HG03280 (cell line): ENCODE results near the gene KPNA3.
"Not testable (repeated sequence)": the region's sequence is repeated elsewhere in the genome, so short reads cannot be mapped to it uniquely, and the experiment has no call there.

ENCODE experiments used
- ATAC-seq: cut with Tn5 transposase; IDR thresholded peaks from one replicate; pipeline ENCODE4 v1.9.1; 2021; ENCODE audit warnings: mild to moderate bottlenecking, moderate library complexity; ENCODE audit not compliant: unreplicated experiment

The KPNA3 gene

GRCh38 chr13:49810567-49811526 lies 18.4 kb upstream of the KPNA3 start:
- ATAC-seq: no peak

- ATAC-seq: no peak
Measured at GRCh38 chr13:49807681-49808080, 15.2 kb upstream of the KPNA3 start.

GRCh38 chr13:49806126-49806536 lies 13.6 kb upstream of the KPNA3 start:
- no peak for ATAC-seq

- not testable (repeated sequence) for ATAC-seq
Measured at GRCh38 chr13:49803047-49803446, 10.6 kb upstream of the KPNA3 start.

GRCh38 chr13:49802426-49802825 lies 9.9 kb upstream of the KPNA3 start:
- no peak for ATAC-seq

- ATAC-seq: peak; percentile 22
Measured at GRCh38 chr13:49791711-49792549, 552 bp downstream of the KPNA3 start.

GRCh38 chr13:49791315-49791710 lies 1.2 kb downstream of the KPNA3 start:
- ATAC-seq: no peak

GRCh38 chr13:49789968-49790367 lies 2.5 kb downstream of the KPNA3 start:
- no peak for ATAC-seq

GRCh38 chr13:49786401-49787008 lies 6.0 kb downstream of the KPNA3 start:
- ATAC-seq: no peak

GRCh38 chr13:49784886-49785570 lies 7.5 kb downstream of the KPNA3 start:
- ATAC-seq: no peak

- ATAC-seq: no peak
Measured at GRCh38 chr13:49783865-49784264, 8.6 kb downstream of the KPNA3 start.

- no peak for ATAC-seq
Measured at GRCh38 chr13:49782784-49783183, 9.7 kb downstream of the KPNA3 start.

GRCh38 chr13:49781806-49782205 lies 10.7 kb downstream of the KPNA3 start:
- ATAC-seq: no peak

GRCh38 chr13:49779721-49780120 lies 12.8 kb downstream of the KPNA3 start:
- ATAC-seq: no peak

GRCh38 chr13:49777746-49778614 lies 14.5 kb downstream of the KPNA3 start:
- no peak for ATAC-seq

GRCh38 chr13:49776871-49777270 lies 15.6 kb downstream of the KPNA3 start:
- no peak for ATAC-seq

- no peak for ATAC-seq
Measured at GRCh38 chr13:49774376-49775005, 18.0 kb downstream of the KPNA3 start.

GRCh38 chr13:49772828-49773227 lies 19.7 kb downstream of the KPNA3 start:
- no peak for ATAC-seq

- ATAC-seq: not testable (repeated sequence)
Measured at GRCh38 chr13:49761811-49762210, 30.7 kb downstream of the KPNA3 start.
